Measurements from ENCODE around the gene USP34. TPM values are rescaled to one million over a fixed set of nuclear protein-coding genes. Genes with fewer than 3 reads are reported as not detected.

The USP34 gene
- total RNA-seq, 6 experiments from 2014 or later, result 33.3 to 57.1 (median 41.5) TPM

DNA sequence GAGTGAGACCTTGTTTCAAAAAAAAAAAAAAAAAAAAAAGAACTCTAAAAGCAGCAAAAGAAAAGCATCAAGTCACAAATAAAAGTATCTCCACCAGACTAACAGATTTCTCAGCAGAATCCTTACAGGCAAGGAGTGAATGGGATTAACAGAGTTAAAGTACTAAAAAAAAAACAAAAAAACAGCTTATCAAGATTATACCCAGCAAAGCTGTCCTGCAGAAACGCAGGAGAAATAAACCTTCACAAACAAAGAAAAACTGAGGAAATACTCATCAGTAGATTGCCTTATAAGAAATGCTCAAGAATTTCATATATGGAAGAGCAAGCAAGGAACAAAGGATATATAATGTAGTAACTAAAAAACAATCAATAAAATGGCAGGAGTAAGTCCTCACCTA, 35.6 kb downstream of the USP34 start:
- intact Hi-C loops (cut with DNase I), result no loop called here
- 78% methylated on average over 1 of the region's 1 CpG for WGBS (ENCODE audit: insufficient coverage, low coverage, low lambda C conversion rate, missing lambda C conversion rate)
- no peaks in the 10 kb centered on the region for H3K9me3 ChIP-seq
- no peak overlapping the region for H3K27ac ChIP-seq
- H3K4me3 ChIP-seq, result no peak overlapping the region
- TF ChIP-seq POLR2A (IDR thresholded peaks at IDR 0.05), result no peak
- TF ChIP-seq, protein P1, sequence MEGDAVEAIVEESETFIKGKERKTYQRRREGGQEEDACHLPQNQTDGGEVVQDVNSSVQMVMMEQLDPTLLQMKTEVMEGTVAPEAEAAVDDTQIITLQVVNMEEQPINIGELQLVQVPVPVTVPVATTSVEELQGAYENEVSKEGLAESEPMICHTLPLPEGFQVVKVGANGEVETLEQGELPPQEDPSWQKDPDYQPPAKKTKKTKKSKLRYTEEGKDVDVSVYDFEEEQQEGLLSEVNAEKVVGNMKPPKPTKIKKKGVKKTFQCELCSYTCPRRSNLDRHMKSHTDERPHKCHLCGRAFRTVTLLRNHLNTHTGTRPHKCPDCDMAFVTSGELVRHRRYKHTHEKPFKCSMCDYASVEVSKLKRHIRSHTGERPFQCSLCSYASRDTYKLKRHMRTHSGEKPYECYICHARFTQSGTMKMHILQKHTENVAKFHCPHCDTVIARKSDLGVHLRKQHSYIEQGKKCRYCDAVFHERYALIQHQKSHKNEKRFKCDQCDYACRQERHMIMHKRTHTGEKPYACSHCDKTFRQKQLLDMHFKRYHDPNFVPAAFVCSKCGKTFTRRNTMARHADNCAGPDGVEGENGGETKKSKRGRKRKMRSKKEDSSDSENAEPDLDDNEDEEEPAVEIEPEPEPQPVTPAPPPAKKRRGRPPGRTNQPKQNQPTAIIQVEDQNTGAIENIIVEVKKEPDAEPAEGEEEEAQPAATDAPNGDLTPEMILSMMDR (IDR thresholded peaks at IDR 0.05), result no peak
- DNase-seq (no peak), ATAC-seq (no peak)
- H3K36me3 ChIP-seq, result no peaks in the 10 kb centered on the region
- peaks cover 0 to 58% (median 8%) of the 10 kb centered on the region in 4 donors for H3K4me1 ChIP-seq
- no peaks in the 10 kb centered on the region for H3K27me3 ChIP-seq

DNA sequence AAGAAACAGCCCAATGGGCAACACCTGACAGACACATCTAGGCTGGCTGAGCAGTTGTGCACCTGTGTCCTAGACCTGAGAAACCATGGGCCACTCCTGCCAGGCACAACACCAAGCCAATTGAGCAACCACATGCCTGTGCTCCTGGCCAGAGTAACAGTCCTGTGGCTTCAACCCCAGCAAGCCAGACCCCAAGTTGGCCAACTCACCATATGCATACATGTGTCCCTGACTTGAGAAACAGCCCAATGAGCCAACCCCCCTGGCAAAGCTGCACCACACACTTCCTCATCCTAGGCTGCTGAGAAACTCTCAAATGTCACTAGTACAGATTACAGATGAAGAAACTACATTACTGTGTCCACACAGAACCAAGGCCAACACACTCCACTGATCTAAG, 36.6 kb downstream of the USP34 start:
- DNase-seq, result peak in 2 of 3 donors; percentile 62 to 65
- peak; percentile 15 to 72 (median 49) for ATAC-seq
- TF ChIP-seq POLR2A (IDR thresholded peaks at IDR 0.05), result no peak
- TF ChIP-seq, protein P1 (IDR thresholded peaks at IDR 0.05), result no peak
- Histone ChIP-seq H3K27me3 (no peaks in the 10 kb centered on the region), H3K4me3 (no peak overlapping the region), H3K27ac (no peak overlapping the region), H3K36me3 (no peaks in the 10 kb centered on the region), H3K9me3 (no peaks in the 10 kb centered on the region), H3K4me1 (peaks cover 0 to 50% (median 4%) of the 10 kb centered on the region in 4 donors)
- intact Hi-C loops (cut with DNase I), result no loop called here

DNA sequence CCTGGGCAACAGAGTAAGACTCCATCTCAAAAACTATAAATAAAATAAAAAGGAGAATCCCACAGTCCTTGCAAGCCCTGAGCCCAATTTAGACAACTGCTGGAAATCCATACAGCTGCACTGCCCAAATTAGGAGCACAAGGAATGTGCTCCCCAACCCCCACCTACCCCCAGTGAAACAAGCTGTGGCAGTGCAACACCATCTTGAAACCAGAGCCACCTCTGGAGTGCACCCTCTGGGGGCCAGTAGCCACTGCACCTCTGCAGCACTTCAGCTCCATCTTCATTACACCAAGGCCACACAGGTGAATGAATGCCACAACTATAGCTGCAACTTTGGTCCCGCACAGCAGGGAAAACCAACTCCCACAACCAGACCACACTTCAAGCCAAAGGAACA, 37.3 kb downstream of the USP34 start:
- no peak overlapping the region for H3K27ac ChIP-seq
- H3K4me1 ChIP-seq, result peaks cover 0 to 43% (median 2%) of the 10 kb centered on the region in 4 donors
- H3K9me3 ChIP-seq, result no peaks in the 10 kb centered on the region
- intact Hi-C loops (cut with DNase I), result no loop called here
- no peak for TF ChIP-seq POLR2A (IDR thresholded peaks at IDR 0.05)
- TF ChIP-seq, protein P1 (IDR thresholded peaks at IDR 0.05), result no peak
- ATAC-seq (no peak), DNase-seq (no peak)
- 100% methylated on average over 1 of the region's 1 CpG for WGBS (ENCODE audit: insufficient coverage, low coverage, low lambda C conversion rate, missing lambda C conversion rate)
- H3K27me3 ChIP-seq, result no peaks in the 10 kb centered on the region
- no peak overlapping the region for H3K4me3 ChIP-seq
- no peaks in the 10 kb centered on the region for H3K36me3 ChIP-seq

DNA sequence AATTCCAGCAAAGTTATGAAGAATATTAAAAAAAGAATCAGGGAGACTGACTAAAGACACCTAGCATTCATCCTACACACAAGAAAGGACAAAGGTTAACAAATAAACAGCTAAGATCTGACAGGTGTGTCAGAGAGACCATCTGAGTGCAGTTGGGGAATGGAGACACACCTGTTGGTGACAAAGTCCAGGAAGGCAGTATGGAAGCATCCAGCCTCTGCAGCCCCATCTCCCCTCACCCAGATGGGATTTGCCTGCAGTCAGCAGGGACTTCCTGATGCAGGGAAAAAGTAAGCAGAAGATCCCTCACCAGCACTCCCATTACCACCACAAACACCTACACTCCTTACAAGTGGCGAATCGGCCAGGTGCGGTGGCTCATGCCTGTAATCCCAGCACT, 37.9 kb downstream of the USP34 start:
- Histone ChIP-seq H3K36me3 (no peaks in the 10 kb centered on the region), H3K27me3 (no peaks in the 10 kb centered on the region), H3K27ac (no peak overlapping the region), H3K4me3 (no peak overlapping the region), H3K9me3 (no peaks in the 10 kb centered on the region), H3K4me1 (peaks cover 0 to 38% (median 2%) of the 10 kb centered on the region in 4 donors)
- ATAC-seq (no peak), DNase-seq (no peak)
- TF ChIP-seq, protein P1 (IDR thresholded peaks at IDR 0.05), result no peak
- no peak for TF ChIP-seq POLR2A (IDR thresholded peaks at IDR 0.05)
- intact Hi-C loops (cut with DNase I), result no loop called here
- 93% methylated on average over 3 of the region's 3 CpGs for WGBS (ENCODE audit: insufficient coverage, low coverage, low lambda C conversion rate, missing lambda C conversion rate)

DNA sequence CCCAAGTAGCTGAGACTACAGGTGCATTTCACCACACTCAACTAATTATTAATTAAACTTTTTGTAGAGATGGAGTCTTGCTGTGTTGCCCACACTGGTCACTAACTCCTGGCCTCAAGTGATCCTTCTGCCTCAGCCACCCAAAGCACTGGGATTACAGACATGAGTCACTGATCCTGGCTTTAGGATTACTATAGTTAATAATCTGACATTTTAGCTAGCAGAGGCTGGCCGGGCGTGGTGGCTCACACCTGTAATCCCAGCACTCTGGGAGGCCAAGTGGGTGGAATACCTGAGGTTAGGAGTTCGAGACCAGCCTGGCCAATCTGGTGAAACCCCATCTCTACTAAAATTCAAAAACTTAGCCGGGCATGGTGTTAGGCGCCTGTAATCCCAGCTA, 39.5 kb downstream of the USP34 start:
- peaks cover 0 to 30% (median 5%) of the 10 kb centered on the region in 4 donors for H3K4me1 ChIP-seq
- intact Hi-C loops (cut with DNase I), result no loop called here
- H3K27me3 ChIP-seq, result no peaks in the 10 kb centered on the region
- no peaks in the 10 kb centered on the region for H3K36me3 ChIP-seq
- 96% methylated on average over 4 of the region's 5 CpGs for WGBS (ENCODE audit: insufficient coverage, low coverage, low lambda C conversion rate, missing lambda C conversion rate)
- no peak overlapping the region for H3K27ac ChIP-seq
- no peaks in the 10 kb centered on the region for H3K9me3 ChIP-seq
- ATAC-seq (no peak), DNase-seq (no peak)
- H3K4me3 ChIP-seq, result no peak overlapping the region
- TF ChIP-seq, protein P1 (IDR thresholded peaks at IDR 0.05), result no peak
- no peak for TF ChIP-seq POLR2A (IDR thresholded peaks at IDR 0.05)
